ENCODE data around the gene HSPA12B.

Gene HSPA12B

DNA sequence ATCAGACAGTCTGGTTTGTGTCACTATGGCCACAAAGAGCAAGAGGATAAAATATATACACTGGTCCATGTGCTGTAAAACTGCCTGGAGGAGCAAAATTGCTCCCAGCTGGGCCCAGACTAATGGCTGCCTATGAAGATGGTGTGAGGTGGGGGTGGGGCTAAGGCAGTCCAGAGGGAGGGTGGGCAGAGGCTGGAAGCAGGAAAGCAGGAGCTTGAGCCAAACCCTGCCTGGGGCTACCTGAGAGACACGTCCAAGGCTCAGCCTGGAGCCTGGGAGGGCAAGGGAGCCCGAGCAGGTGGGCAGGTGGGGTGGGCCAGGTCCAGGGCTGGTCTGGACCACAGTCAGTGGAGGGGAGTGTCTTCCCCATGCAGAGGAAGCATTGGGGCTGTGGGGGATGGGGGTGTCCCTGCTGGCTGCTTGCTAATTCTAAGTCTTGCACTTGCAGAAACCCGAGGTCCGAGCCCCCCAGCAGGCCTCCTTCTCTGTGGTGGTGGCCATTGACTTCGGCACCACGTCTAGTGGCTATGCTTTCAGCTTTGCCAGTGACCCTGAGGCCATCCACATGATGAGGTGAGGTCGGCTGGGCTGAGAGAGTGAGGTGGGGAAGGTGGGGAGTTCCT is 9.5 kb downstream of the HSPA12B start:
- TF ChIP-seq, protein P1, sequence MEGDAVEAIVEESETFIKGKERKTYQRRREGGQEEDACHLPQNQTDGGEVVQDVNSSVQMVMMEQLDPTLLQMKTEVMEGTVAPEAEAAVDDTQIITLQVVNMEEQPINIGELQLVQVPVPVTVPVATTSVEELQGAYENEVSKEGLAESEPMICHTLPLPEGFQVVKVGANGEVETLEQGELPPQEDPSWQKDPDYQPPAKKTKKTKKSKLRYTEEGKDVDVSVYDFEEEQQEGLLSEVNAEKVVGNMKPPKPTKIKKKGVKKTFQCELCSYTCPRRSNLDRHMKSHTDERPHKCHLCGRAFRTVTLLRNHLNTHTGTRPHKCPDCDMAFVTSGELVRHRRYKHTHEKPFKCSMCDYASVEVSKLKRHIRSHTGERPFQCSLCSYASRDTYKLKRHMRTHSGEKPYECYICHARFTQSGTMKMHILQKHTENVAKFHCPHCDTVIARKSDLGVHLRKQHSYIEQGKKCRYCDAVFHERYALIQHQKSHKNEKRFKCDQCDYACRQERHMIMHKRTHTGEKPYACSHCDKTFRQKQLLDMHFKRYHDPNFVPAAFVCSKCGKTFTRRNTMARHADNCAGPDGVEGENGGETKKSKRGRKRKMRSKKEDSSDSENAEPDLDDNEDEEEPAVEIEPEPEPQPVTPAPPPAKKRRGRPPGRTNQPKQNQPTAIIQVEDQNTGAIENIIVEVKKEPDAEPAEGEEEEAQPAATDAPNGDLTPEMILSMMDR (IDR thresholded peaks at IDR 0.05; ENCODE audit: control insufficient read depth, extremely low read depth, insufficient read depth): no peak
- no peak for DNase-seq (ENCODE audit: low read depth)
- H3K4me3 ChIP-seq (ENCODE audit: low read depth, low read length): no peak overlapping the region

DNA sequence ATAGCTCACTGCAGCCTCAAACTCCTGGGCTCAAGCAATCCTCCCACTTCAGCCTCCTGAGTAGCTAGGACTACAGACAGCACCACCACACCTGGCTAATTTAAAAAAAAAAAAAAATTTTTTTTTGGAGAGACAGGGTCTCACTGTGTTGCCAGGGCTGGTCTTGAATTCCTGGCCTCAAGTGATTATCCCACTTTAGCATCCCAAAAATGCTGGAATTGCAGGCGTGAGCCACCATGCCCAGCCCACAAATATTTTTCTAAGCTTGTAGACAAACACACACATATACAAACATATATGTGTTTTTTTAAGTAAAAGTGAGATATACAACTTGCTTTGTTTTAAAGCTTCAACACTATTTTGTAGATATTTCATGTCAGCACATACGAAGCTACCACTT is 10.8 kb downstream of the HSPA12B start:
- no peak for DNase-seq (ENCODE audit: low read depth)
- H3K4me3 ChIP-seq (ENCODE audit: low read depth, low read length): no peak overlapping the region
- TF ChIP-seq, protein P1 (IDR thresholded peaks at IDR 0.05; ENCODE audit: control insufficient read depth, extremely low read depth, insufficient read depth): no peak

DNA sequence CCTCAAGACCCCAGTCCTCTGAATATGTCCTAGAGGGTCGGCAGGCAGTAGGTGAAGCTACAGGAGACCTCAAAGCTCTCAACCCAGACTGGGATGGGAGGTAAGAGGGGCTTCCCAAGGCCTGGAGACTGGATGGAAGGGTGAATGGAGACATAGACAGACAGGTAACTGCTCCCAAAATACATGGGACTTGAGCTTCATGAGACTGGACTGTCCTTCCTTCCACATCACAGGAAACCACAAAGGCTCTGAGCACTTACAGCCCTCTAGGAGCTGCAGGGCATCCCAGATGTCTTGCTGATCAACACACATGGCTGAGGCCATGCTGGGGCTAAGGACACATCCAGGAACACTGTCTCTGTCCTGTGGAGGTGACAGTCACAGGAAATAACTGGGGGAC is 11.6 kb downstream of the HSPA12B start:
- no peak for DNase-seq (ENCODE audit: low read depth)
- TF ChIP-seq, protein P1 (IDR thresholded peaks at IDR 0.05; ENCODE audit: control insufficient read depth, extremely low read depth, insufficient read depth): no peak
- H3K4me3 ChIP-seq (ENCODE audit: low read depth, low read length): no peak overlapping the region

DNA sequence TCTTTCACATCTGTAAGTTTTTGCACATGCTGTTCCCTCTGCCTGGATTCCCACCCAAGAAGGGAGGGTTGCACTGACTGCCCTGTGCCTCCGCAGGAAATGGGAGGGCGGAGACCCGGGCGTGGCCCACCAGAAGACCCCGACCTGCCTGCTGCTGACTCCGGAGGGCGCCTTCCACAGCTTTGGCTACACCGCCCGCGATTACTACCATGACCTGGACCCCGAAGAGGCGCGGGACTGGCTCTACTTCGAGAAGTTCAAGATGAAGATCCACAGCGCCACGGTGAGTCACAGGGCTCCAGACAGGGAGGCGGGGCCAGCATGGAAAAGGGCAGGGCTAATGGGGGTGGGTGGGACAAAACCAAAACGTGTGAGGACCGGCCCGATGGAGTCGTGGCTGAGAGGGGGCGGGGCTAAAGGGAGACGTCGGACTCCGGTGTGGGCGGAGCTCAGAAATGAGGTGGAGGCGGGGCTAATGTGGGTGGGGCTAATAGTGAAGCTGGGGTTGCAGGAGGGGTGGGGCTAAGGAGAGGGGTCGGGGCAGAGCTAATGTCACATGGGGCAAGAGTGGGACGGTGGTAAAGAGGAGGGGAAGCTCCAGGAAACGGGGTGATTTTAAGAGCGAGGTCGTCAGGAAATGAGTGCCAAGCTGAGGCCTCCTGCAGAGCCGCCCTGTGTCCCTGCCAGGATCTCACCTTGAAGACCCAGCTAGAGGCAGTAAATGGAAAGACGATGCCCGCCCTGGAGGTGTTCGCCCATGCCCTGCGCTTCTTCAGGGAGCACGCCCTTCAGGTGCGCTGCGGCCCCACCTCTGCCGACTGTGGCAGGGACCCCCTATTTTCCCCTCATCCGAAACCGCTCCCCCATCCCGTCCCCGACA is 12.6 kb downstream of the HSPA12B start:
- TF ChIP-seq, protein P1 (IDR thresholded peaks at IDR 0.05; ENCODE audit: control insufficient read depth, extremely low read depth, insufficient read depth): no peak
- no peak overlapping the region for H3K4me3 ChIP-seq (ENCODE audit: low read depth, low read length)
- DNase-seq (ENCODE audit: low read depth): no peak

DNA sequence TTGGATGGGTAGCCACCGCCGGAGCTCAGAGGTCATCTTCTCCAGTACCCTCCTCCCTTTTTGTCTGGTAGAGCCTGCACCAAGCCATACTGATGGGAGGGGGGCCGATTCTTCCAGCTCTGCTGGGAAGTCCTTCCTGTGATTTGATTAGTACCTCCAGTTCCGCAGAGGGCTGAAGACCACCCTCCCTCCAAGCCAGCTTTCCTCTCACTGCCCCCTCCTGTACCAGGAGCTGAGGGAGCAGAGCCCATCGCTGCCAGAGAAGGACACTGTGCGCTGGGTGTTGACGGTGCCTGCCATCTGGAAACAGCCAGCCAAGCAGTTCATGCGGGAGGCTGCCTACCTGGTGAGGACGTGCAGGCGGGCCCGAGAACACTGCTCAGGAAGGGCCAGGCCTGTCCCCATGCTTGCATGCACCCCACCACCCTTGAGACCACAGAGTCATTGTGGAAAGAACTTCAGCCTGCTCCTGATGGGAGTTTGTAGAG is 13.2 kb downstream of the HSPA12B start:
- no peak for DNase-seq (ENCODE audit: low read depth)
- no peak overlapping the region for H3K4me3 ChIP-seq (ENCODE audit: low read depth, low read length)
- TF ChIP-seq, protein P1 (IDR thresholded peaks at IDR 0.05; ENCODE audit: control insufficient read depth, extremely low read depth, insufficient read depth): no peak

DNA sequence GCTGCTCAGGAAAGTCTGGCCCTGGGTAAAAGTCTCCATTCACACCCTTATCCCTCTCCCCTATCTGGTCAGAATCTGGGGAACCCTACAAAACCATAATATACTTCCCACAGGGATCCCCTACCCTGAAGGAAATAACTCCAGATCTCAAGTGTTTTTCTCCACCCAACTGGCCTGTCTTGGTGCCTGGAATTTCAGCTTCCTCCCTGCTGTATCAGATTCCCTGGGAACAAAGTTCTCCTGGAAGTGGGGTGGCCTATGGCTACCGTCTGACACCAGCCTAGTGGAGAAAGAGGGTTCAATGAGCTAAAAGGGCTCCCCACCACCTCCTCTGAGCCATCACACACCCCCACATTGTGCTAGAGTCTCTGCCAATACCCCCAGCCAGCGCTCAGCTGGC is 15.0 kb downstream of the HSPA12B start:
- DNase-seq (ENCODE audit: low read depth): no peak
- no peak overlapping the region for H3K4me3 ChIP-seq (ENCODE audit: low read depth, low read length)
- TF ChIP-seq, protein P1 (IDR thresholded peaks at IDR 0.05; ENCODE audit: control insufficient read depth, extremely low read depth, insufficient read depth): no peak
